PFSK-1 (cell line): ENCODE results near the gene KCNJ15.

Source experiments
- FOXP2 ChIP-seq: optimal IDR thresholded peaks from 2 replicates; pipeline ENCODE3; 2011; ENCODE audit warnings: borderline replicate concordance, control low read depth, inconsistent platforms; ENCODE audit not compliant: insufficient read depth; ENCODE audit errors: extremely low read length, extremely low read depth
- POLR2AphosphoS5 ChIP-seq: IDR thresholded peaks from 2 replicates; pipeline ENCODE4 v1.6.1; 2012; ENCODE audit warnings: low read depth, mild to moderate bottlenecking, control low read depth, low read length, moderate library complexity
- SIN3A ChIP-seq: IDR thresholded peaks from 2 replicates; pipeline ENCODE4 v1.6.1; 2012; ENCODE audit warnings: mild to moderate bottlenecking, low read length, moderate library complexity, borderline replicate concordance; ENCODE audit not compliant: insufficient read depth
- TAF1 ChIP-seq: IDR thresholded peaks from 2 replicates; pipeline ENCODE4 v1.6.1; 2012; ENCODE audit warnings: low read length, control low read depth, borderline replicate concordance; ENCODE audit not compliant: insufficient read depth
- TF ChIP-seq, protein P1 (sequence below), 2 experiments: IDR thresholded peaks; 2 replicates each; pipeline versions ENCODE4 v1.6.1 to v1.8.0; 2011 to 2012; ENCODE audit warnings: low read depth in 2 of 2, low read length in 2 of 2, control low read depth in 1 of 2, inconsistent platforms in 1 of 2, mild to moderate bottlenecking in 1 of 2, moderate library complexity in 1 of 2; ENCODE audit not compliant: insufficient read depth in 1 of 2

DNA sequence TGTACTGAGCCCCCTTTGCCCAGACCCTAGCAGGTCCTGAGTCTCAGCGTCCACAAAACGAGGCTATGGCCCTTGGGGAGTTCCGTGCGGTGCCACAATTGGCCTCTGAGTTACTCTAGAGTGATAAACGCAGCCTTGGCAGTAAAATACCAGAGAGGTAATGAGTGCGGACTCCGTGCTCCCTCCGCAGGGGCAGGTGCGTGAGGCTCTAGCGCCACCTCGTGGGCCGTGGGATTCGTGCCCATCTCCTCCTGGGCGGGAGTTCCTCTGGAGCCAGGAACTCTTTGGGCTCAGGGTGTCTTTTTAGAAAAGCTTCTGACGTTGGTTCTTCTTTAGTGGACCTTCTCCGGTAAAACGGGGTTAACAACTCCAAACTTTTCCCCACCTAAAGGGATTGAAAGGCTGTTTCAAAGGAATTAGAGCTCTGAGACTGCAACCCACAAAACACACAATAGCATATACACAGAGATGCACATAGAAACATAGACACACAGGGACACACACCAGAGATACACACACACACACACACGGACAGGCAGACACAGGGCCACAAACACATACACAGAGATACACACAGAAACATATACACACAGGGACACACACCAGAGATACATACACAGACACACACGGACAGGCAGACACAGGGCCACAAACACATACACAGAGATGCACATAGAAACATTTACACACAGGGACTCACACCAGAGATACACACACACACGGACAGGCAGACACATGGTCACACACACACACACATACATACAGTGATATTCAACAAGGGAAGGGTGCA, 99.4 kb downstream of the KCNJ15 start:
- no peak for TF ChIP-seq TAF1
- TF ChIP-seq POLR2AphosphoS5 = no peak
- TF ChIP-seq, protein P1, sequence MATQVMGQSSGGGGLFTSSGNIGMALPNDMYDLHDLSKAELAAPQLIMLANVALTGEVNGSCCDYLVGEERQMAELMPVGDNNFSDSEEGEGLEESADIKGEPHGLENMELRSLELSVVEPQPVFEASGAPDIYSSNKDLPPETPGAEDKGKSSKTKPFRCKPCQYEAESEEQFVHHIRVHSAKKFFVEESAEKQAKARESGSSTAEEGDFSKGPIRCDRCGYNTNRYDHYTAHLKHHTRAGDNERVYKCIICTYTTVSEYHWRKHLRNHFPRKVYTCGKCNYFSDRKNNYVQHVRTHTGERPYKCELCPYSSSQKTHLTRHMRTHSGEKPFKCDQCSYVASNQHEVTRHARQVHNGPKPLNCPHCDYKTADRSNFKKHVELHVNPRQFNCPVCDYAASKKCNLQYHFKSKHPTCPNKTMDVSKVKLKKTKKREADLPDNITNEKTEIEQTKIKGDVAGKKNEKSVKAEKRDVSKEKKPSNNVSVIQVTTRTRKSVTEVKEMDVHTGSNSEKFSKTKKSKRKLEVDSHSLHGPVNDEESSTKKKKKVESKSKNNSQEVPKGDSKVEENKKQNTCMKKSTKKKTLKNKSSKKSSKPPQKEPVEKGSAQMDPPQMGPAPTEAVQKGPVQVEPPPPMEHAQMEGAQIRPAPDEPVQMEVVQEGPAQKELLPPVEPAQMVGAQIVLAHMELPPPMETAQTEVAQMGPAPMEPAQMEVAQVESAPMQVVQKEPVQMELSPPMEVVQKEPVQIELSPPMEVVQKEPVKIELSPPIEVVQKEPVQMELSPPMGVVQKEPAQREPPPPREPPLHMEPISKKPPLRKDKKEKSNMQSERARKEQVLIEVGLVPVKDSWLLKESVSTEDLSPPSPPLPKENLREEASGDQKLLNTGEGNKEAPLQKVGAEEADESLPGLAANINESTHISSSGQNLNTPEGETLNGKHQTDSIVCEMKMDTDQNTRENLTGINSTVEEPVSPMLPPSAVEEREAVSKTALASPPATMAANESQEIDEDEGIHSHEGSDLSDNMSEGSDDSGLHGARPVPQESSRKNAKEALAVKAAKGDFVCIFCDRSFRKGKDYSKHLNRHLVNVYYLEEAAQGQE (IDR thresholded peaks at IDR 0.05; ENCODE audit: insufficient read depth in 1 of 2, low read depth in 2 of 2, low read length in 2 of 2) = no peak
- TF ChIP-seq SIN3A = no peak
- no peak for TF ChIP-seq FOXP2
